Karpas-422 (cell line): ENCODE results near the gene C1orf87. TPM values are rescaled to one million over a fixed set of nuclear protein-coding genes. Genes with fewer than 3 reads are reported as not detected.

Experiments used
- DNase-seq: peaks from one replicate; pipeline ENCODE4 v3.0.0-alpha.2; 2015
- H2AFZ ChIP-seq: fragments of 200-600 bp; sonication (generic); 2 replicates; pipeline ENCODE4 v1.6.1; 2014; ENCODE audit warnings: antibody characterized with exemption, low read length, mixed read lengths
- H3K27ac ChIP-seq: fragments of 200-600 bp; sonication (generic); 2 replicates; pipeline ENCODE4 v1.5.1; 2014; ENCODE audit warnings: mild to moderate bottlenecking, low read length, moderate library complexity
- H3K27me3 ChIP-seq: fragments of 200-600 bp; sonication (generic); 2 replicates; pipeline ENCODE4 v1.6.1; 2014; ENCODE audit warnings: low read length, mixed read lengths
- H3K36me3 ChIP-seq: fragments of 200-600 bp; sonication (generic); 2 replicates; pipeline ENCODE4 v1.6.1; 2014; ENCODE audit warnings: low read length, mixed read lengths; ENCODE audit not compliant: insufficient read depth
- H3K4me1 ChIP-seq: fragments of 200-600 bp; sonication (generic); 2 replicates; pipeline ENCODE4 v1.6.1; 2014; ENCODE audit warnings: mild to moderate bottlenecking, low read length, mixed read lengths
- H3K4me2 ChIP-seq: fragments of 200-600 bp; sonication (generic); 2 replicates; pipeline ENCODE4 v1.6.1; 2014; ENCODE audit warnings: low read length, low read depth, mild to moderate bottlenecking; ENCODE audit not compliant: poor library complexity, severe bottlenecking
- H3K4me3 ChIP-seq: fragments of 200-600 bp; sonication (generic); 2 replicates; pipeline ENCODE4 v1.5.1; 2014; ENCODE audit warnings: mild to moderate bottlenecking, antibody characterized with exemption, low read length, mixed read lengths
- H3K79me2 ChIP-seq: fragments of 200-600 bp; sonication (generic); 2 replicates; pipeline ENCODE4 v1.6.1; 2014; ENCODE audit warnings: mild to moderate bottlenecking, low read length, mixed read lengths
- H3K9ac ChIP-seq: fragments of 200-600 bp; sonication (generic); 2 replicates; pipeline ENCODE4 v1.6.0; 2014; ENCODE audit warnings: low read length
- H3K9me2 ChIP-seq: fragments of 200-600 bp; sonication (generic), shearing (Covaris generic); replicated peaks from 2 replicates; pipeline ENCODE4 v1.6.0; 2014; ENCODE audit warnings: mild to moderate bottlenecking, low read length, moderate library complexity; ENCODE audit not compliant: insufficient read depth
- H3K9me3 ChIP-seq: fragments of 300-700, 200-600 bp; sonication (generic); 2 replicates; pipeline ENCODE4 v1.6.1; 2014; ENCODE audit warnings: low read length, mixed read lengths
- H4K20me1 ChIP-seq: fragments of 200-600 bp; sonication (generic); 2 replicates; pipeline ENCODE4 v1.6.1; 2014; ENCODE audit warnings: mild to moderate bottlenecking, antibody characterized with exemption, low read length, low read depth; ENCODE audit not compliant: insufficient read depth
- total RNA-seq: library from RNA; depleted of rRNA; stranded (reverse); fragments of >200 nt; shearing (Covaris generic); gene quantifications from 2 replicates; pipeline ENCODE4 v1.2.3, GENCODE V29; 2014; ENCODE audit warnings: low replicate concordance

The C1orf87 gene
- total RNA-seq, 1 experiment from 2014 or later, result not detected

GRCh38 chr1:60035921-60036320 lies 37.6 kb downstream of the C1orf87 start:
- H3K27ac ChIP-seq, result no peak overlapping the region
- no peak overlapping the region for H3K9ac ChIP-seq
- H3K79me2 ChIP-seq, result no peaks in the 10 kb centered on the region
- DNase-seq, result no peak
- no peak overlapping the region for H2AFZ ChIP-seq
- no peak overlapping the region for H3K4me2 ChIP-seq
- H3K9me2 ChIP-seq, result peaks cover 7% of the 10 kb centered on the region; the same call in 1 of the 2 replicates
- H4K20me1 ChIP-seq, result no peaks in the 10 kb centered on the region
- H3K9me3 ChIP-seq, result no peaks in the 10 kb centered on the region
- H3K27me3 ChIP-seq, result no peaks in the 10 kb centered on the region
- no peaks in the 10 kb centered on the region for H3K4me1 ChIP-seq
- H3K36me3 ChIP-seq, result no peaks in the 10 kb centered on the region
- no peak overlapping the region for H3K4me3 ChIP-seq

- H3K27ac ChIP-seq, result no peak overlapping the region
- no peaks in the 10 kb centered on the region for H4K20me1 ChIP-seq
- no peak overlapping the region for H2AFZ ChIP-seq
- no peak overlapping the region for H3K4me3 ChIP-seq
- H3K9ac ChIP-seq, result no peak overlapping the region
- no peak for DNase-seq
- H3K4me1 ChIP-seq, result no peaks in the 10 kb centered on the region
- no peaks in the 10 kb centered on the region for H3K27me3 ChIP-seq
- peaks cover 7% of the 10 kb centered on the region; the same call in 1 of the 2 replicates for H3K9me2 ChIP-seq
- H3K79me2 ChIP-seq, result no peaks in the 10 kb centered on the region
- no peaks in the 10 kb centered on the region for H3K36me3 ChIP-seq
- H3K9me3 ChIP-seq, result no peaks in the 10 kb centered on the region
- no peak overlapping the region for H3K4me2 ChIP-seq
Measured at GRCh38 chr1:60034999-60035398, 38.6 kb downstream of the C1orf87 start.

- no peak overlapping the region for H3K4me2 ChIP-seq
- no peak for DNase-seq
- no peaks in the 10 kb centered on the region for H3K4me1 ChIP-seq
- no peaks in the 10 kb centered on the region for H3K36me3 ChIP-seq
- H3K9ac ChIP-seq, result no peak overlapping the region
- no peaks in the 10 kb centered on the region for H4K20me1 ChIP-seq
- no peak overlapping the region for H3K4me3 ChIP-seq
- H3K27me3 ChIP-seq, result no peaks in the 10 kb centered on the region
- H3K27ac ChIP-seq, result no peak overlapping the region
- no peaks in the 10 kb centered on the region for H3K9me3 ChIP-seq
- no peaks in the 10 kb centered on the region for H3K79me2 ChIP-seq
- no peak overlapping the region for H2AFZ ChIP-seq
- H3K9me2 ChIP-seq, result 0 out of 2 replicates have a peak, but pooled peaks cover 1% of the 10 kb centered on the region
Measured at GRCh38 chr1:60033066-60033465, 40.5 kb downstream of the C1orf87 start.

GRCh38 chr1:60031146-60031545 lies 42.4 kb downstream of the C1orf87 start:
- H2AFZ ChIP-seq, result no peak overlapping the region
- no peaks in the 10 kb centered on the region for H3K9me2 ChIP-seq
- H3K27ac ChIP-seq, result no peak overlapping the region
- H3K4me2 ChIP-seq, result no peak overlapping the region
- no peak overlapping the region for H3K4me3 ChIP-seq
- no peaks in the 10 kb centered on the region for H3K79me2 ChIP-seq
- no peak for DNase-seq
- H3K36me3 ChIP-seq, result no peaks in the 10 kb centered on the region
- no peak overlapping the region for H3K9ac ChIP-seq
- H4K20me1 ChIP-seq, result no peaks in the 10 kb centered on the region
- H3K4me1 ChIP-seq, result no peaks in the 10 kb centered on the region
- H3K9me3 ChIP-seq, result no peaks in the 10 kb centered on the region
- no peaks in the 10 kb centered on the region for H3K27me3 ChIP-seq

- H2AFZ ChIP-seq, result no peak overlapping the region
- no peaks in the 10 kb centered on the region for H3K9me3 ChIP-seq
- no peaks in the 10 kb centered on the region for H3K9me2 ChIP-seq
- H3K27ac ChIP-seq, result no peak overlapping the region
- no peak overlapping the region for H3K9ac ChIP-seq
- no peaks in the 10 kb centered on the region for H3K79me2 ChIP-seq
- DNase-seq, result no peak
- no peak overlapping the region for H3K4me3 ChIP-seq
- H3K27me3 ChIP-seq, result no peaks in the 10 kb centered on the region
- H3K36me3 ChIP-seq, result no peaks in the 10 kb centered on the region
- no peaks in the 10 kb centered on the region for H4K20me1 ChIP-seq
- H3K4me1 ChIP-seq, result no peaks in the 10 kb centered on the region
- H3K4me2 ChIP-seq, result no peak overlapping the region
Measured at GRCh38 chr1:60025552-60025951, 48.0 kb downstream of the C1orf87 start.

GRCh38 chr1:60017508-60018205 lies 55.9 kb downstream of the C1orf87 start:
- no peaks in the 10 kb centered on the region for H3K36me3 ChIP-seq
- no peak overlapping the region for H3K4me2 ChIP-seq
- H3K9ac ChIP-seq, result no peak overlapping the region
- no peak overlapping the region for H3K4me3 ChIP-seq
- H3K79me2 ChIP-seq, result no peaks in the 10 kb centered on the region
- no peaks in the 10 kb centered on the region for H3K9me3 ChIP-seq
- H2AFZ ChIP-seq, result no peak overlapping the region
- DNase-seq, result no peak
- H3K9me2 ChIP-seq, result no peaks in the 10 kb centered on the region
- H3K4me1 ChIP-seq, result no peaks in the 10 kb centered on the region
- H3K27ac ChIP-seq, result no peak overlapping the region
- H3K27me3 ChIP-seq, result no peaks in the 10 kb centered on the region
- no peaks in the 10 kb centered on the region for H4K20me1 ChIP-seq

GRCh38 chr1:60010690-60011089 lies 62.9 kb downstream of the C1orf87 start:
- no peak for DNase-seq
- H3K27ac ChIP-seq, result no peak overlapping the region
- no peak overlapping the region for H3K4me3 ChIP-seq
- H2AFZ ChIP-seq, result no peak overlapping the region
- H3K4me1 ChIP-seq, result no peaks in the 10 kb centered on the region
- H3K4me2 ChIP-seq, result no peak overlapping the region
- no peaks in the 10 kb centered on the region for H4K20me1 ChIP-seq
- no peak overlapping the region for H3K9ac ChIP-seq
- H3K36me3 ChIP-seq, result no peaks in the 10 kb centered on the region
- H3K79me2 ChIP-seq, result no peaks in the 10 kb centered on the region
- H3K27me3 ChIP-seq, result no peaks in the 10 kb centered on the region
- H3K9me2 ChIP-seq, result no peaks in the 10 kb centered on the region
- no peaks in the 10 kb centered on the region for H3K9me3 ChIP-seq

GRCh38 chr1:60008500-60008899 lies 65.1 kb downstream of the C1orf87 start:
- no peak overlapping the region for H3K27ac ChIP-seq
- H3K9me3 ChIP-seq, result no peaks in the 10 kb centered on the region
- H3K9ac ChIP-seq, result no peak overlapping the region
- H3K79me2 ChIP-seq, result no peaks in the 10 kb centered on the region
- H3K36me3 ChIP-seq, result no peaks in the 10 kb centered on the region
- H3K4me2 ChIP-seq, result no peak overlapping the region
- no peaks in the 10 kb centered on the region for H3K27me3 ChIP-seq
- H4K20me1 ChIP-seq, result no peaks in the 10 kb centered on the region
- no peak for DNase-seq
- H2AFZ ChIP-seq, result no peak overlapping the region
- H3K9me2 ChIP-seq, result no peaks in the 10 kb centered on the region
- H3K4me1 ChIP-seq, result no peaks in the 10 kb centered on the region
- H3K4me3 ChIP-seq, result no peak overlapping the region
